CD4-positive, alpha-beta memory T cell (primary cell): Measurements from ENCODE around the gene TPGS1. TPM values are rescaled to one million over a fixed set of nuclear protein-coding genes. Genes with fewer than 3 reads are reported as not detected.
"Not testable (repeated sequence)": the region's sequence is repeated elsewhere in the genome, so short reads cannot be mapped to it uniquely, and the experiment has no call there.

ENCODE experiments used
- CTCF ChIA-PET: fragments of 350-600 bp; sonication (Branson Sonifier 250); formaldehyde crosslinking; loops from one replicate; lab custom pipeline; 2021; ENCODE audit warnings: inconsistent platforms; ENCODE audit not compliant: partially characterized antibody; lab: Charles Lee
- POLR2A ChIA-PET: fragments of 350-600 bp; sonication (Branson Sonifier 250); formaldehyde crosslinking; loops from one replicate; lab custom pipeline; 2021; ENCODE audit not compliant: partially characterized antibody; lab: Charles Lee
- DNase-seq, 5 donors: peaks; one replicate each; pipeline versions ENCODE4 v3.0.0 to v3.0.0-alpha.2; 2020 to 2022; ENCODE audit warnings: mixed read lengths in 1 of 5
- H3K27ac ChIP-seq: one replicate; pipeline ENCODE4 v1.7.0; 2013; ENCODE audit warnings: low read depth, low read length
- H3K27me3 ChIP-seq: 2 replicates; pipeline ENCODE4 v1.7.0; 2013; ENCODE audit warnings: mild to moderate bottlenecking, low read length, moderate library complexity; ENCODE audit not compliant: insufficient read depth
- H3K36me3 ChIP-seq: 2 replicates; pipeline ENCODE4 v1.7.0; 2013; ENCODE audit warnings: mild to moderate bottlenecking, low read length, moderate library complexity; ENCODE audit not compliant: insufficient read depth
- H3K4me1 ChIP-seq: 2 replicates; pipeline ENCODE4 v1.7.0; 2013; ENCODE audit warnings: mild to moderate bottlenecking, low read length, moderate library complexity; ENCODE audit not compliant: insufficient read depth
- H3K4me3 ChIP-seq, 2 donors: one replicate each; pipeline ENCODE4 v1.7.0; 2013; ENCODE audit warnings: low read length in 2 of 2, mild to moderate bottlenecking in 1 of 2
- H3K9me3 ChIP-seq, 2 donors: one replicate each; pipeline ENCODE4 v1.7.0; 2013; ENCODE audit warnings: low read length in 2 of 2, control low read depth in 1 of 2; ENCODE audit not compliant: control insufficient read depth in 1 of 2
- H3K27ac Mint-ChIP-seq, 7 donors: one replicate each; pipeline ENCODE4 v1.8.0; 2020 to 2021; ENCODE audit warnings: mixed read lengths in 7 of 7, mild to moderate bottlenecking in 6 of 7, inconsistent platforms in 3 of 7, moderate library complexity in 3 of 7
- H3K27me3 Mint-ChIP-seq, 2 donors: one replicate each; pipeline ENCODE4 v1.8.0; 2020 to 2021; ENCODE audit warnings: mixed read lengths in 2 of 2
- H3K36me3 Mint-ChIP-seq, 2 donors: one replicate each; pipeline ENCODE4 v1.8.0; 2020 to 2021; ENCODE audit warnings: mixed read lengths in 2 of 2, inconsistent platforms in 1 of 2, mild to moderate bottlenecking in 1 of 2
- H3K4me1 Mint-ChIP-seq, 4 donors: one replicate each; pipeline ENCODE4 v1.8.0; 2020 to 2021; ENCODE audit warnings: mixed read lengths in 4 of 4, mild to moderate bottlenecking in 1 of 4
- H3K4me3 Mint-ChIP-seq, 8 donors: one replicate each; pipeline ENCODE4 v1.8.0; 2020 to 2021; ENCODE audit warnings: mixed read lengths in 8 of 8, mild to moderate bottlenecking in 7 of 8, moderate library complexity in 6 of 8, inconsistent platforms in 3 of 8
- H3K9me3 Mint-ChIP-seq, 8 donors: one replicate each; pipeline ENCODE4 v1.8.0; 2020 to 2021; ENCODE audit warnings: mixed read lengths in 8 of 8, mild to moderate bottlenecking in 5 of 8, inconsistent platforms in 3 of 8, moderate library complexity in 1 of 8
- intact Hi-C: fragments of 100-400 bp; cut with micrococcal nuclease; formaldehyde crosslinking; loops from one replicate; pipeline ENCODE4 v1.15.1; 2023
- polyA plus RNA-seq, 2 donors: library from polyadenylated mRNA; unstranded; fragments of 300-500 nt; fragmentation: Illumina TruSeq; gene quantifications; one replicate each; pipeline ENCODE4 v1.2.3, GENCODE V29; 2021
- total RNA-seq, 2 experiments: library from RNA; stranded (reverse); gene quantifications; one replicate each; pipeline ENCODE4 v1.2.3, GENCODE V29; 2021

Gene TPGS1
- total and polyA plus RNA-seq, 4 experiments from 2014 or later = 22.2 to 37.6 (median 31.9) TPM

- DNase-seq = peak in 3 of 5 donors; percentile 27 to 36 (median 33)
- Histone ChIP-seq H3K36me3 (no peaks in the 10 kb centered on the region), H3K27ac (no peak overlapping the region), H3K4me3 (no peak overlapping the region), H3K27me3 (no peaks in the 10 kb centered on the region), H3K9me3 (no peaks in the 10 kb centered on the region), H3K4me1 (no peaks in the 10 kb centered on the region)
- Mint-ChIP-seq H3K4me3 (peak overlapping the region in 7 of 8 donors; percentile 35 to 71 (median 67)), H3K27me3 (peaks cover 2 to 4% of the 10 kb centered on the region in 2 donors), H3K36me3 (peaks cover 0 to 2% of the 10 kb centered on the region in 2 donors), H3K4me1 (peaks cover 5 to 14% (median 9%) of the 10 kb centered on the region in 4 donors), H3K9me3 (peaks cover 0 to 18% (median 11%) of the 10 kb centered on the region in 8 donors), H3K27ac (peak overlapping the region; percentile 76 to 94 (median 86))
- intact Hi-C loops = no loop called here
- POLR2A ChIA-PET = no interaction called here
- CTCF ChIA-PET = no interaction called here
Observed at GRCh38 chr19:480016-480855, 27.1 kb upstream of the TPGS1 start.

DNA sequence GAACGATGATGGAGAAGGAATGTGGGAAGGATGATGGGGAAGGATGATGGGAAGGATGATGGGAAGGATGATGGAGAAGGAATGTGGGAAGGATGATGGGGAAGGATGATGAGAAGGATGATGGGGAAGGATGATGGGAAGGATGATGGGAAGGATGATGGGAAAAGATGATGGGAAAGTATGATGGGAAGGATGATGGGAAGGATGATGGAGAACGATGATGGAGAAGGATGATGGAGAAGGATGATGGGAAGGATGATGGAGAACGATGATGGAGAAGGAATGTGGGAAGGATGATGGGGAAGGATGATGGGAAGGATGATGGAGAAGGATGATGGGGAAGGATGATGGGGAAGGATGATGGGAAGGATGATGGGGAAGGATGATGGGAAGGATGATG lies 26.2 kb upstream of the TPGS1 start:
- CTCF ChIA-PET, H3K27me3 ChIP-seq, H3K27me3 Mint-ChIP-seq, intact Hi-C loops, H3K36me3 ChIP-seq, H3K4me3 ChIP-seq, H3K27ac ChIP-seq, H3K36me3 Mint-ChIP-seq, H3K9me3 ChIP-seq, POLR2A ChIA-PET, DNase-seq, H3K4me1 ChIP-seq: not testable (repeated sequence)
- Mint-ChIP-seq H3K27ac (peak overlapping the region in 2 of 7 donors; percentile 75 to 78), H3K4me1 (peaks cover 5 to 14% (median 9%) of the 10 kb centered on the region in 4 donors), H3K4me3 (peak overlapping the region in 2 of 8 donors; percentile 25 to 58), H3K9me3 (peaks cover 0 to 18% (median 11%) of the 10 kb centered on the region in 8 donors)

- no peak for DNase-seq
- no peaks in the 10 kb centered on the region for H3K4me1 ChIP-seq
- Mint-ChIP-seq H3K4me3 (no peak overlapping the region), H3K27ac (peak overlapping the region in 2 of 7 donors; percentile 77 to 79), H3K4me1 (peaks cover 5 to 16% (median 10%) of the 10 kb centered on the region in 4 donors), H3K27me3 (peaks cover 4 to 6% of the 10 kb centered on the region in 2 donors), H3K36me3 (peaks cover 0 to 2% of the 10 kb centered on the region in 2 donors), H3K9me3 (peaks cover 0 to 18% (median 11%) of the 10 kb centered on the region in 8 donors)
- ChIA-PET CTCF (interaction anchor here (1.6 kb wide), 1 partner anchor 24 kb away, joined by 4 read pairs; the partner anchor contains the start of gene TPGS1), POLR2A (no interaction called here)
- no peaks in the 10 kb centered on the region for H3K27me3 ChIP-seq
- no peaks in the 10 kb centered on the region for H3K9me3 ChIP-seq
- intact Hi-C loops = no loop called here
- no peak overlapping the region for H3K27ac ChIP-seq
- H3K4me3 ChIP-seq = no peak overlapping the region
- no peaks in the 10 kb centered on the region for H3K36me3 ChIP-seq
Observed at GRCh38 chr19:482186-483041, 24.9 kb upstream of the TPGS1 start.

GRCh38 chr19:483332-484072 lies 23.8 kb upstream of the TPGS1 start:
- POLR2A ChIA-PET = interaction anchor here (1.3 kb wide), 1 partner anchor 12 kb away, joined by 3 read pairs; no protein-coding TSS in a partner anchor
- no peaks in the 10 kb centered on the region for H3K9me3 ChIP-seq
- no peak for DNase-seq
- peaks cover 0 to 2% of the 10 kb centered on the region in 2 donors for H3K36me3 Mint-ChIP-seq
- no peak overlapping the region for H3K4me3 ChIP-seq
- H3K4me3 Mint-ChIP-seq = no peak overlapping the region
- H3K4me1 ChIP-seq = peaks cover 5% of the 10 kb centered on the region
- no peak overlapping the region for H3K27ac ChIP-seq
- H3K9me3 Mint-ChIP-seq = peaks cover 0 to 18% (median 11%) of the 10 kb centered on the region in 8 donors
- peaks cover 5 to 24% (median 10%) of the 10 kb centered on the region in 4 donors for H3K4me1 Mint-ChIP-seq
- peaks cover 4 to 6% of the 10 kb centered on the region in 2 donors for H3K27me3 Mint-ChIP-seq
- peak overlapping the region in 1 of 7 donors; percentile 68 for H3K27ac Mint-ChIP-seq
- CTCF ChIA-PET = interaction anchor here (0.6 to 1.6 kb wide), 2 partner anchors 23 to 33 kb away, joined by 3 to 4 read pairs; partner anchors contain the start of gene TPGS1
- intact Hi-C loops = no loop called here
- H3K36me3 ChIP-seq = no peaks in the 10 kb centered on the region
- no peaks in the 10 kb centered on the region for H3K27me3 ChIP-seq

- no peaks in the 10 kb centered on the region for H3K9me3 ChIP-seq
- H3K36me3 ChIP-seq = no peaks in the 10 kb centered on the region
- no peaks in the 10 kb centered on the region for H3K27me3 ChIP-seq
- intact Hi-C loops = no loop called here
- ChIA-PET POLR2A (no interaction called here), CTCF (interaction anchor here (1.6 kb wide), 1 partner anchor 22 kb away, joined by 4 read pairs; the partner anchor contains the start of gene TPGS1)
- no peak overlapping the region for H3K4me3 ChIP-seq
- no peak for DNase-seq
- Mint-ChIP-seq H3K4me1 (peaks cover 5 to 24% (median 10%) of the 10 kb centered on the region in 4 donors), H3K27ac (no peak overlapping the region), H3K27me3 (peaks cover 4 to 6% of the 10 kb centered on the region in 2 donors), H3K4me3 (no peak overlapping the region), H3K36me3 (peaks cover 0 to 2% of the 10 kb centered on the region in 2 donors), H3K9me3 (peaks cover 0 to 18% (median 11%) of the 10 kb centered on the region in 8 donors)
- H3K27ac ChIP-seq = no peak overlapping the region
- H3K4me1 ChIP-seq = peaks cover 5% of the 10 kb centered on the region
Observed at GRCh38 chr19:484494-484893, 22.8 kb upstream of the TPGS1 start.

GRCh38 chr19:485077-485476 lies 22.2 kb upstream of the TPGS1 start:
- CTCF ChIA-PET = interaction anchor here (1.1 kb wide), 1 partner anchor 26 kb away, joined by 5 read pairs; no protein-coding TSS in a partner anchor
- no peak overlapping the region for H3K4me3 ChIP-seq
- no peaks in the 10 kb centered on the region for H3K27me3 ChIP-seq
- Mint-ChIP-seq H3K27ac (peak overlapping the region in 1 of 7 donors; percentile 29), H3K4me3 (peak overlapping the region in 1 of 8 donors; percentile 13), H3K9me3 (peaks cover 0 to 15% (median 7%) of the 10 kb centered on the region in 8 donors), H3K4me1 (peaks cover 3 to 25% (median 7%) of the 10 kb centered on the region in 4 donors), H3K36me3 (no peaks in the 10 kb centered on the region), H3K27me3 (peaks cover 4 to 6% of the 10 kb centered on the region in 2 donors)
- intact Hi-C loops = no loop called here
- H3K9me3 ChIP-seq = no peaks in the 10 kb centered on the region
- H3K36me3 ChIP-seq = no peaks in the 10 kb centered on the region
- DNase-seq = no peak
- H3K4me1 ChIP-seq = peaks cover 5% of the 10 kb centered on the region
- no peak overlapping the region for H3K27ac ChIP-seq
- POLR2A ChIA-PET = interaction anchor here (1.2 kb wide), 1 partner anchor 21 kb away, joined by 4 read pairs; no protein-coding TSS in a partner anchor
